Thoracic aorta (tissue), 2 donors: ENCODE measurements around the gene PHGDH. TPM values are rescaled to one million over a fixed set of nuclear protein-coding genes. Genes with fewer than 3 reads are reported as not detected.

Experiments used
- ATAC-seq: fragments of 150-250 bp; one replicate; pipeline ENCODE4 v1.8.0; 2017; ENCODE audit warnings: low read depth; ENCODE audit not compliant: insufficient number of reproducible peaks, low FRiP score
- DNase-seq: peaks from one replicate; pipeline ENCODE4 v3.0.0-alpha.2; 2020; ENCODE audit warnings: low spot score
- H3K27ac ChIP-seq, 2 donors: fragments of 200-600 bp; sonication (generic); 1 replicate in 1 of 2; 2 replicates in 1 of 2; pipeline ENCODE4 v1.5.1; 2016; ENCODE audit warnings: mild to moderate bottlenecking in 2 of 2, moderate library complexity in 2 of 2
- H3K27me3 ChIP-seq: fragments of 200-600 bp; sonication (generic); replicated peaks from 2 replicates; pipeline ENCODE4 v1.6.0; 2016; ENCODE audit warnings: mild to moderate bottlenecking; ENCODE audit not compliant: insufficient read depth
- H3K36me3 ChIP-seq: fragments of 200-600 bp; sonication (generic); one replicate; pipeline ENCODE4 v1.5.1; 2016
- H3K4me1 ChIP-seq, 2 donors: fragments of 200-600 bp; sonication (generic); 1 replicate in 1 of 2; 2 replicates in 1 of 2; pipeline versions ENCODE4 v1.5.1 to v1.6.0; 2016; ENCODE audit warnings: low read depth in 2 of 2, mild to moderate bottlenecking in 1 of 2; ENCODE audit not compliant: control insufficient read depth in 1 of 2
- H3K4me3 ChIP-seq: fragments of 200-600 bp; sonication (generic); 2 replicates; pipeline ENCODE4 v1.5.1; 2016; ENCODE audit warnings: mild to moderate bottlenecking
- H3K9me3 ChIP-seq: fragments of 200-600 bp; sonication (generic); 2 replicates; pipeline ENCODE4 v1.5.1; 2016
- CTCF ChIP-seq: fragments of 200-600 bp; sonication (generic); IDR thresholded peaks from one replicate; pipeline ENCODE4 v1.5.1; 2019; ENCODE audit warnings: antibody characterized with exemption
- total RNA-seq, 2 donors: library from RNA; depleted of rRNA; stranded (reverse); fragments of >200 nt; gene quantifications; one replicate each; pipeline versions ENCODE4 v1.1.0 to v1.2.3, GENCODE V29; 2016

Gene PHGDH
- total RNA-seq, 2 donors from 2014 or later, result 25.7 to 44.9 TPM

DNA sequence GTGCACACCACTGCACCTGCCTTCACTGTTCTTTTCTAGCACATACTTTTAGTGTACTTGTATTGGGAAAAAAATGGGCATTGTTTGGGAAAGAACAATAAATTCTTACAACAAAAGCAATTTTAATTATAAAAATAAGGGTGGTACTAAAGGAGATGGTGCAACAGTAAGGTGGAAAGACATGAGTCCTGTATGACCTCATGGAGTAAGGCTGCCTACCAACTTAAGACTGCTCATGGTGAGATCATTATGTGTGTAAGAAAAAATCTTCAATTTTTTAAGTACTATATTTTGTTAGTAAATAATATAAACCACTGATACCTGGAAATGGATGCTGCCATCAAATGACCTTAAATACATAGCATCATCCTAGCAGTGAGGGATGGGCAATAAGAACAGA lies 29.6 kb upstream of the PHGDH start:
- Histone ChIP-seq H3K36me3 (no peaks in the 10 kb centered on the region), H3K27ac (no peak overlapping the region), H3K9me3 (no peaks in the 10 kb centered on the region), H3K27me3 (no peaks in the 10 kb centered on the region), H3K4me1 (no peaks in the 10 kb centered on the region), H3K4me3 (no peak overlapping the region)
- ATAC-seq (no peak), DNase-seq (no peak)
- no peak for TF ChIP-seq CTCF

- Histone ChIP-seq H3K27me3 (no peaks in the 10 kb centered on the region), H3K27ac (no peak overlapping the region)
- no peak for ATAC-seq
These were observed 27.8 kb upstream of the PHGDH start for GRCh38 chr1:119683893-119684292.

DNA sequence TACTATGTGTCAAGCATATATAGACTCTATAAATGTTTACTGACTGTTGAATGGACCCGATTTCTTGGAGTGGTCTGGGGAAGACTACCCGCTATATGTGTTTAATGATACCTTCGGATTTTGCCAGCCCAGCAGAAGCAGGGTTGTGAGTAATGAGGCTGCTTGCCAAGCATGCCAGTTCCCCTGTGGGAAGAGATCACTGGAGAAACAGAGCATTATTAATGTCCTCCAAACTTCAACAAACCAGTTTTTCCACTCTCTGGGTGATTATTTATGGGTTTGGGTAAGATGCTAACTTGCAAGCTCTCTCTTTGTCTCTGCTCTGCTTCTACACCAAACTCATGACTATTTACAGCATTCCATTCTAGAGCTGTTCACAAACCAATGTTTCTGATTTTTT lies 25.1 kb upstream of the PHGDH start:
- Histone ChIP-seq H3K4me3 (no peak overlapping the region), H3K4me1 (no peaks in the 10 kb centered on the region), H3K9me3 (no peaks in the 10 kb centered on the region), H3K36me3 (no peaks in the 10 kb centered on the region), H3K27me3 (no peaks in the 10 kb centered on the region), H3K27ac (no peak overlapping the region)
- ATAC-seq (no peak), DNase-seq (no peak)
- no peak for TF ChIP-seq CTCF

More at GRCh38 chr1:119683893-119684292, 27.8 kb upstream of the PHGDH start:
- Histone ChIP-seq H3K4me3 (no peak overlapping the region), H3K36me3 (no peaks in the 10 kb centered on the region), H3K9me3 (no peaks in the 10 kb centered on the region), H3K4me1 (no peaks in the 10 kb centered on the region)
- no peak for TF ChIP-seq CTCF
- no peak for DNase-seq

- H3K9me3 ChIP-seq, result no peaks in the 10 kb centered on the region
- no peak overlapping the region for H3K27ac ChIP-seq
- H3K36me3 ChIP-seq, result no peaks in the 10 kb centered on the region
- H3K4me3 ChIP-seq, result no peak overlapping the region
- DNase-seq (no peak), ATAC-seq (no peak)
- H3K27me3 ChIP-seq, result no peaks in the 10 kb centered on the region
- no peaks in the 10 kb centered on the region for H3K4me1 ChIP-seq
- no peak for TF ChIP-seq CTCF
These were observed 24.2 kb upstream of the PHGDH start for GRCh38 chr1:119687434-119688079.

DNA sequence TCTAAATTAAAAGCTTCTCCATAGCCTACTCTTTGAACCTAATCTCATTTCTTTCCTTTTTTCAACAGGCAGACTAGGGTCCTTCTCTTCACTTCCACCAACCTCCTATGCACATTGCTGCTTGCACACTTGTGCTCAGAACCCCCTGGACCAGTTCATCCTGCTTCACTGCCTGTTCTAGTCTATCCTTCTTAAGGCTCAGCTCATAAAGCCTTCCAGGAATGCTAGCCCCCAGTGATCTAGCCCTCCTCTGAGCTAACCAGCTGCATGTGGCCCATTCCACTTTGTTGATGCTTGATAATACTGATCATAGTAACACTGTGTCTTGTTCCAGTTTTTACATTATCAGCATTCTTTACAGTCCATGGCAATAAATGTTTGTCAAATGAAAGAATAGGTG lies 22.9 kb upstream of the PHGDH start:
- TF ChIP-seq CTCF, result no peak
- H3K27me3 ChIP-seq, result no peaks in the 10 kb centered on the region
- H3K27ac ChIP-seq, result no peak overlapping the region
- no peak overlapping the region for H3K4me3 ChIP-seq
- no peaks in the 10 kb centered on the region for H3K9me3 ChIP-seq
- no peaks in the 10 kb centered on the region for H3K36me3 ChIP-seq
- no peak for DNase-seq
- ATAC-seq, result no peak
- no peaks in the 10 kb centered on the region for H3K4me1 ChIP-seq
